Mesenchymal stem cell (in vitro differentiated cells and primary cell): ENCODE data around the gene RASL10B.

Experiments
- DNase-seq: peaks from one replicate; pipeline ENCODE4 v3.0.0-alpha.2; 2013
- H2AFZ ChIP-seq: one replicate; pipeline ENCODE4 v1.6.1; 2013; ENCODE audit warnings: low read depth, mild to moderate bottlenecking, control low read depth, inconsistent platforms, low read length, moderate library complexity
- H2AK5ac ChIP-seq: 2 replicates; pipeline ENCODE4 v1.6.1; 2013; ENCODE audit warnings: low read length, moderate library complexity, mild to moderate bottlenecking, inconsistent platforms; ENCODE audit not compliant: severe bottlenecking
- H2BK120ac ChIP-seq: one replicate; pipeline ENCODE4 v1.6.1; 2013; ENCODE audit warnings: low read depth, mild to moderate bottlenecking, inconsistent platforms, low read length, moderate library complexity
- H2BK12ac ChIP-seq, 2 experiments: one replicate each; pipeline ENCODE4 v1.6.1; 2013; ENCODE audit warnings: inconsistent platforms in 2 of 2, low read length in 2 of 2, mild to moderate bottlenecking in 2 of 2, moderate library complexity in 2 of 2, control low read depth in 1 of 2
- H2BK15ac ChIP-seq: one replicate; pipeline ENCODE4 v1.6.1; 2013; ENCODE audit warnings: mild to moderate bottlenecking, low read depth, inconsistent platforms; ENCODE audit not compliant: poor library complexity, severe bottlenecking
- H2BK5ac ChIP-seq: 2 replicates; pipeline ENCODE4 v1.6.1; 2013; ENCODE audit warnings: low read depth, mild to moderate bottlenecking, low read length, control low read depth, inconsistent platforms; ENCODE audit not compliant: poor library complexity, severe bottlenecking
- H3K14ac ChIP-seq, 2 experiments: one replicate each; pipeline ENCODE4 v1.6.1; 2013; ENCODE audit warnings: inconsistent platforms in 2 of 2, low read length in 2 of 2, control low read depth in 1 of 2, mild to moderate bottlenecking in 1 of 2, moderate library complexity in 1 of 2
- H3K18ac ChIP-seq, 2 experiments: one replicate each; pipeline ENCODE4 v1.6.1; 2013; ENCODE audit warnings: inconsistent platforms in 2 of 2, low read length in 2 of 2, control low read depth in 1 of 2, low read depth in 1 of 2, mild to moderate bottlenecking in 1 of 2
- H3K23ac ChIP-seq, 2 experiments: one replicate each; pipeline ENCODE4 v1.6.1; 2013; ENCODE audit warnings: inconsistent platforms in 2 of 2, low read length in 2 of 2, mild to moderate bottlenecking in 2 of 2, moderate library complexity in 2 of 2, control low read depth in 1 of 2
- H3K27ac ChIP-seq: 2 replicates; pipeline ENCODE4 v1.5.1; 2013; ENCODE audit warnings: mild to moderate bottlenecking, moderate library complexity, low read length, control low read depth, inconsistent platforms; ENCODE audit not compliant: poor library complexity, severe bottlenecking
- H3K27me3 ChIP-seq, 2 experiments: 2 replicates each; pipeline versions ENCODE4 v1.6.1 to v1.7.0; 2013; ENCODE audit warnings: low read length in 2 of 2, mild to moderate bottlenecking in 2 of 2, moderate library complexity in 2 of 2, control low read depth in 1 of 2, inconsistent platforms in 1 of 2; ENCODE audit not compliant: control insufficient read depth in 1 of 2, insufficient read depth in 1 of 2
- H3K36me3 ChIP-seq, 2 experiments: 2 replicates each; pipeline versions ENCODE4 v1.6.1 to v1.7.0; 2013; ENCODE audit warnings: low read length in 2 of 2, control low read depth in 1 of 2, inconsistent platforms in 1 of 2, low read depth in 1 of 2, mild to moderate bottlenecking in 1 of 2; ENCODE audit not compliant: insufficient read depth in 2 of 2, control insufficient read depth in 1 of 2
- H3K4ac ChIP-seq, 2 experiments: one replicate each; pipeline ENCODE4 v1.6.1; 2013; ENCODE audit warnings: inconsistent platforms in 2 of 2, low read length in 2 of 2, mild to moderate bottlenecking in 2 of 2, moderate library complexity in 2 of 2, control low read depth in 1 of 2, low read depth in 1 of 2
- H3K4me1 ChIP-seq: 2 replicates; pipeline ENCODE4 v1.6.1; 2013; ENCODE audit warnings: low read depth, low read length, control low read depth; ENCODE audit not compliant: control insufficient read depth, insufficient read depth
- H3K4me2 ChIP-seq: 2 replicates; pipeline ENCODE4 v1.6.1; 2013; ENCODE audit warnings: low read length, mild to moderate bottlenecking, inconsistent platforms; ENCODE audit not compliant: poor library complexity, severe bottlenecking
- H3K4me3 ChIP-seq, 2 experiments: 2 replicates each; pipeline versions ENCODE4 v1.5.1 to v1.7.0; 2013; ENCODE audit warnings: low read length in 2 of 2, mild to moderate bottlenecking in 2 of 2, control low read depth in 1 of 2, low read depth in 1 of 2; ENCODE audit not compliant: insufficient read depth in 1 of 2
- H3K79me1 ChIP-seq: replicated peaks from 2 replicates; pipeline ENCODE4 v1.6.1; 2013; ENCODE audit warnings: mild to moderate bottlenecking, control low read depth, low read length, inconsistent platforms; ENCODE audit not compliant: poor library complexity, severe bottlenecking
- H3K9ac ChIP-seq: 2 replicates; pipeline ENCODE4 v1.7.0; 2013; ENCODE audit warnings: mild to moderate bottlenecking, low read length, moderate library complexity
- H3K9me3 ChIP-seq: 2 replicates; pipeline ENCODE4 v1.7.0; 2013; ENCODE audit warnings: mild to moderate bottlenecking, low read length; ENCODE audit not compliant: control insufficient read depth
- H4K8ac ChIP-seq: one replicate; pipeline ENCODE4 v1.6.1; 2013; ENCODE audit warnings: inconsistent platforms, mild to moderate bottlenecking, low read length, moderate library complexity
- H4K91ac ChIP-seq: one replicate; pipeline ENCODE4 v1.6.1; 2013; ENCODE audit warnings: mild to moderate bottlenecking, low read length, inconsistent platforms
- WGBS: methylation state at CpG from one replicate; pipeline ENCODE4 v1.1.7; 2013; ENCODE audit warnings: mixed read lengths; 5-methylcytosine and 5-hydroxymethylcytosine counted together

Gene RASL10B

DNA sequence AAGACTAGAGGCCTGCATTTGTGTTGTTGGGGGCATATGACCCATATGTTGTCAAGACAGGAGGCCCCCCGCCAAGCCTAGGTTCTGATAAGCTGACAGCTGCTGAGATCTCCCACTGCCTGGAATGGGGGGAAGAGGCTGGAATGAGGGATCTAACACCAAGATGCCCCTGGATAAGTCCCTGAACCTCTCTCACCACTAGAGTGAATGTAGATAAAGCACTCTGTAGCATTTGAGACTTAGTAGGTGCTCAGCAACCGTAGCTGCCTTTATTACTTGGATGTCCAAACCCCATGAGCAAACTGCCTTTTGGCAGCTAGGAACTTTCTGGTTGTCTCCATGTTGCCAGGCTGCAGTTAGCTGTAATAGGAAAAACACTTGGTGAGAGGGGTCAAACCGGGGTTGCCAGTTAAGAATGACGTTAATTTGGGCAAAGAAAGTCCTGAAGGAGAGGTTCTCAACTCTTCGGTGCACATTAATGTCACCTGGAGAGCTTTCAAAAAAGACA, 4.4 kb upstream of the RASL10B start:
- peak overlapping the region; percentile 83 to 96 for H2BK12ac ChIP-seq
- 70% methylated on average over 5 of the region's 5 CpGs for WGBS
- peaks cover 10% of the 10 kb centered on the region for H3K79me1 ChIP-seq
- H3K9ac ChIP-seq, result peak overlapping the region; percentile 39
- H2BK5ac ChIP-seq, result peak overlapping the region; percentile 3
- peak overlapping the region in 1 of 2 experiments; percentile 79 for H3K23ac ChIP-seq
- H2AK5ac ChIP-seq, result peak overlapping the region; percentile 3
- peak overlapping the region in 1 of 2 experiments; percentile 71 for H3K14ac ChIP-seq
- peaks cover 16 to 44% of the 10 kb centered on the region in 2 experiments for H3K36me3 ChIP-seq
- no peak overlapping the region for H2AFZ ChIP-seq
- H2BK120ac ChIP-seq, result peak overlapping the region; percentile 89
- peaks cover 30% of the 10 kb centered on the region for H3K4me1 ChIP-seq
- H3K27ac ChIP-seq, result peak overlapping the region; percentile 81
- peak overlapping the region; percentile 68 to 75 for H3K18ac ChIP-seq
- peak overlapping the region in 1 of 2 experiments; percentile 29 for H3K4me3 ChIP-seq
- no peaks in the 10 kb centered on the region for H3K9me3 ChIP-seq
- H4K91ac ChIP-seq, result peak overlapping the region; percentile 57
- peak overlapping the region; percentile 35 to 49 for H3K4ac ChIP-seq
- H3K4me2 ChIP-seq, result peak overlapping the region; percentile 38
- peak overlapping the region; percentile 19 for H4K8ac ChIP-seq
- DNase-seq, result no peak
- H3K27me3 ChIP-seq, result peaks cover 0 to 15% of the 10 kb centered on the region in 2 experiments
- H2BK15ac ChIP-seq, result no peak overlapping the region

DNA sequence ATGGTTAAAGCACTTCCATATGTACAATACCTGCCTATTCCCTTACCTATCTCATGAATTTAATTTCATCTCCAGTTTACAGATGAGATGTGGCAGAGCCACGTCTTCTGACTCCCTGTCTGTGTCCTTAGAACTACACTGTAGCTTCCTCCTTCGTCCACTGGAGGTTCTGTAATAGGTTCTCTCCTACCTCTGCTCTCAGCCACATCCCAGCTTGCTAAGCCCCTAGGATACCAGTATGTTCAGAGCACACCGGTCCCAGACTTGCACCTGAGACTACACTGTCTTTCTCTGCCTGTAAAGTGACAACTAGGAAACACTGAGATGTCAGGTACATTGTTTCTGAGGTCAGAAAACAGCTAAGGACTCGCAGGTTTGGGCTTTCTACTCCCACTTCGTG, 3.8 kb upstream of the RASL10B start:
- H3K4ac ChIP-seq, result no peak overlapping the region
- no peak overlapping the region for H3K4me3 ChIP-seq
- H2BK15ac ChIP-seq, result no peak overlapping the region
- no peak for DNase-seq
- peaks cover 10% of the 10 kb centered on the region for H3K79me1 ChIP-seq
- H4K8ac ChIP-seq, result no peak overlapping the region
- no peak overlapping the region for H2AFZ ChIP-seq
- H2AK5ac ChIP-seq, result peak overlapping the region; percentile 69
- H3K27me3 ChIP-seq, result peaks cover 0 to 21% of the 10 kb centered on the region in 2 experiments
- H3K9ac ChIP-seq, result no peak overlapping the region
- H4K91ac ChIP-seq, result no peak overlapping the region
- no peaks in the 10 kb centered on the region for H3K9me3 ChIP-seq
- H3K4me2 ChIP-seq, result no peak overlapping the region
- H3K27ac ChIP-seq, result no peak overlapping the region
- H3K36me3 ChIP-seq, result peaks cover 15 to 44% of the 10 kb centered on the region in 2 experiments
- 91% methylated on average over 5 of the region's 5 CpGs for WGBS
- H2BK12ac ChIP-seq, result peak overlapping the region in 1 of 2 experiments; percentile 96
- H3K14ac ChIP-seq, result no peak overlapping the region
- peaks cover 32% of the 10 kb centered on the region for H3K4me1 ChIP-seq
- peak overlapping the region in 1 of 2 experiments; percentile 11 for H3K18ac ChIP-seq
- H2BK5ac ChIP-seq, result no peak overlapping the region
- H2BK120ac ChIP-seq, result no peak overlapping the region
- no peak overlapping the region for H3K23ac ChIP-seq

DNA sequence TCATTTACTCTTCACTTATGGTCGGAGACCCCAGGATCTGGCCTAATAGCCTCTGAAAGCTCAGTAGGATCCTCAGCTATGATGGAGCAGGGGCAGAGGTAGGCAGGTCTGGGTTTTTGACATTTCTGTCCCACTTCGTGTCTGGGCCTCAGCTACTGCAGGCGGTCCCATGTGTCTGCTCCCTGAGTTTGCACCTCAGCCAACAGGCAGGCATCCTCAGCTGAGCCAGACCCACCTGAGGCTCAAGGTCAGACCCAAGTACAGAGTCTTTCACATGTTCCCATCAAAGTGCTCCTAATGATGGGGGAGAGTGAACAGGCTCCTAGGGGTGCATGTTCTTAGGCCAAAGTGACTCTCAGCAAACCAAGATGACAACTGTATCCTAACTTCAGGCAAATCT, 2.9 kb upstream of the RASL10B start:
- Histone ChIP-seq H3K36me3 (peaks cover 15 to 35% of the 10 kb centered on the region in 2 experiments), H3K79me1 (peaks cover 10% of the 10 kb centered on the region), H3K4me1 (peaks cover 38% of the 10 kb centered on the region), H2BK5ac (no peak overlapping the region), H2AK5ac (peak overlapping the region; percentile 20), H2BK12ac (peak overlapping the region in 1 of 2 experiments; percentile 31), H3K4me2 (no peak overlapping the region), H2BK120ac (no peak overlapping the region), H3K18ac (peak overlapping the region; percentile 11 to 29), H3K14ac (no peak overlapping the region), H3K9ac (no peak overlapping the region), H3K27me3 (peaks cover 0 to 30% of the 10 kb centered on the region in 2 experiments), H4K8ac (peak overlapping the region; percentile 9), H3K9me3 (no peaks in the 10 kb centered on the region), H3K4me3 (no peak overlapping the region), H3K23ac (no peak overlapping the region), H3K27ac (no peak overlapping the region), H2AFZ (no peak overlapping the region), H4K91ac (no peak overlapping the region), H2BK15ac (no peak overlapping the region), H3K4ac (no peak overlapping the region)
- no peak for DNase-seq
- 91% methylated on average over 2 of the region's 3 CpGs for WGBS

DNA sequence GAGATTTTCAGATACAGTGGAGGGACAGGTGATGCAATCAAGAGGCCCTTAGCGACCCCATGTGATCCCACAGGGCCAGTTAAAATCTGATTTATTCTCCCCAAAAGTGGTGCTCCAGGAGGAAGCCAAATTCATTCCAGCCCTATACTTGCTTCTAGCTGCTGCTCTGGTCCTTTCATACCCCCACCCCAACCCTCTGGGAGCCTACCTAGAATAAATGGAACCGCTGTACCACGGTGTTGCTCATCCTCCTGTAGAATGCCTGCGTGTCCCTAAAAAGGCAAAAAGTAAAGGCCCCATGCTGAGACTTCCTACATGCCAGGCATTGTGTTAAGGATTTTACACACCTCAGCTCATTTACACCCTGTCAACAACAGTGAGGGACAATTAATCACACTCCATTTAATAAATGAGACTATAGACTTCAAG, 2.0 kb upstream of the RASL10B start:
- Histone ChIP-seq H3K23ac (no peak overlapping the region), H3K18ac (no peak overlapping the region), H2AK5ac (no peak overlapping the region), H4K8ac (no peak overlapping the region), H3K14ac (no peak overlapping the region), H2BK120ac (no peak overlapping the region), H3K27me3 (peaks cover 0 to 38% of the 10 kb centered on the region in 2 experiments), H3K79me1 (peaks cover 9% of the 10 kb centered on the region), H2AFZ (no peak overlapping the region), H3K4me2 (no peak overlapping the region), H3K4me1 (peaks cover 39% of the 10 kb centered on the region), H2BK12ac (no peak overlapping the region), H3K9ac (no peak overlapping the region), H2BK5ac (no peak overlapping the region), H4K91ac (no peak overlapping the region), H3K36me3 (peaks cover 16 to 26% of the 10 kb centered on the region in 2 experiments), H3K4ac (peak overlapping the region in 1 of 2 experiments; percentile 35), H3K27ac (no peak overlapping the region), H3K4me3 (no peak overlapping the region), H2BK15ac (no peak overlapping the region), H3K9me3 (no peaks in the 10 kb centered on the region)
- 63% methylated on average over 4 of the region's 4 CpGs for WGBS
- DNase-seq, result no peak
